Glutamatergic neuron (in vitro differentiated cells): Measurements from ENCODE around the gene MLYCD. TPM values are rescaled to one million over a fixed set of nuclear protein-coding genes. Genes with fewer than 3 reads are reported as not detected.
A peak's percentile ranks its signal among the peaks of the same experiment; 100 is the strongest.

ENCODE experiments used
- DNase-seq: peaks from one replicate; pipeline ENCODE4 v3.0.0; 2022
- H3K27ac Mint-ChIP-seq: one replicate; pipeline ENCODE4 v1.8.0; 2020; ENCODE audit warnings: mild to moderate bottlenecking, mixed read lengths, inconsistent platforms; ENCODE audit not compliant: unreplicated experiment
- H3K27me3 Mint-ChIP-seq: one replicate; pipeline ENCODE4 v1.8.0; 2020; ENCODE audit warnings: mild to moderate bottlenecking, moderate library complexity, mixed read lengths, inconsistent platforms; ENCODE audit not compliant: unreplicated experiment
- H3K36me3 Mint-ChIP-seq: one replicate; pipeline ENCODE4 v1.8.0; 2020; ENCODE audit warnings: mild to moderate bottlenecking, mixed read lengths, inconsistent platforms; ENCODE audit not compliant: unreplicated experiment
- H3K4me1 Mint-ChIP-seq: one replicate; pipeline ENCODE4 v1.8.0; 2020; ENCODE audit warnings: mild to moderate bottlenecking, low read depth, mixed read lengths, inconsistent platforms; ENCODE audit not compliant: unreplicated experiment
- H3K4me3 Mint-ChIP-seq: one replicate; pipeline ENCODE4 v1.8.0; 2020; ENCODE audit warnings: mild to moderate bottlenecking, mixed read lengths, inconsistent platforms; ENCODE audit not compliant: unreplicated experiment
- H3K9me3 Mint-ChIP-seq: one replicate; pipeline ENCODE4 v1.8.0; 2020; ENCODE audit warnings: mild to moderate bottlenecking, moderate library complexity, mixed read lengths, inconsistent platforms; ENCODE audit not compliant: unreplicated experiment
- long read RNA-seq: library from polyadenylated mRNA; unstranded; transcript quantifications from one replicate; pipeline ENCODE4 v2.0.0, GENCODE V29; 2020; ENCODE audit not compliant: unreplicated experiment
- total RNA-seq: library from RNA; stranded (reverse); fragmentation: NEBNext Ultra II Directional; extraction: Animal tissue kit (Norgen Biotek cat#: 25700); gene quantifications from one replicate; pipeline ENCODE4 v1.2.1, GENCODE V29; 2021; ENCODE audit not compliant: unreplicated experiment
- TF ChIP-seq, protein P1 (sequence below): fragments of 200-600 bp; sonication (generic); IDR thresholded peaks from one replicate; pipeline ENCODE4 v1.5.0; 2021; ENCODE audit not compliant: partially characterized antibody, unreplicated experiment

MLYCD gene
- total RNA-seq, result 9.5 TPM
- long read RNA-seq, full-length matches to known transcripts, result 13 of 14 reads
- long read RNA-seq, partial matches to known transcripts, result 0 of 14 reads
- long read RNA-seq, other reads (novel, unspliced or antisense), result 1 of 14 reads

DNA sequence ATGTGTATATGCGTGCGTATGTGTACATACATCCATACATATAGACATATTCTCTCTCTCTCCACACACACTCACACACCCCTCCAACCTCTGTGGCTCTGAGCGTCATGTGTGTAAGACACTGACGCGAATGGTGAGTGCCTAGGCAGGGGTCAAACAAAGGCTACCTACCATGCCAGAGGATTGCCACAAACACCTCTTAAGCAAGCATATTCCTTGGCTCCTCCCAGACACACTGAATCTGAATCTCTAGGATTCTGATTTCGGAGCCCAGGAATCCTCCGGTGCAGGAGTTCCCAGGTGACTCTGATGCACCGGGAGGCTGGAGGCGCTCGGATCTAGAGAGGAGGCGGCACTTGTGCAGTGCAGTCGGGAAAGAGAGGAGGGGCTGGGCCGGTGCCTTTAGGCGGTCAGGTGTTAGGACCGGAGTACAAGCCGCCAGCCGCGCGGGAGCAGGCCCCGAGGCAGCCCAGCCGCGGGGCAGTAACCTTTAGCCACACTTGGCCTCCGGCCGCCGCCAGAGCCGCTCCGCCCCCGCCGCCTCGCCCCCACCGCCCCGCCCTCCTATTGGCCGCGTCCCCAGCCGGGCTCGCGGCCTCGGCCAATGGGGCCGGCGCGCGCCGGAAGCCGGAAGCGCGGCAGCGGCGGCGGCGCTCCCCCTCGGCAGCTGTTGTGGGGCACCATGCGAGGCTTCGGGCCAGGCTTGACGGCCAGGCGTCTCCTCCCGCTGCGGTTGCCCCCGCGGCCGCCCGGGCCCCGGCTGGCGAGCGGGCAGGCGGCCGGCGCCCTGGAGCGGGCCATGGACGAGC lies at the start of gene MLYCD:
Gene MLYCD (plus strand): TSS at position 653 of the 809 bp plus-strand sequence. CDS start 30 bp downstream, at position 683.
- no peaks in the 10 kb centered on the region for H3K36me3 Mint-ChIP-seq
- H3K4me1 Mint-ChIP-seq, result peaks cover 19% of the 10 kb centered on the region
- peak within 1 kb of the TSS; percentile 95 for H3K27ac Mint-ChIP-seq
- peaks cover 6% of the 10 kb centered on the region for H3K9me3 Mint-ChIP-seq
- DNase-seq, result peak; percentile 87
- peak within 1 kb of the TSS; percentile 97 for H3K4me3 Mint-ChIP-seq
- TF ChIP-seq, protein P1, sequence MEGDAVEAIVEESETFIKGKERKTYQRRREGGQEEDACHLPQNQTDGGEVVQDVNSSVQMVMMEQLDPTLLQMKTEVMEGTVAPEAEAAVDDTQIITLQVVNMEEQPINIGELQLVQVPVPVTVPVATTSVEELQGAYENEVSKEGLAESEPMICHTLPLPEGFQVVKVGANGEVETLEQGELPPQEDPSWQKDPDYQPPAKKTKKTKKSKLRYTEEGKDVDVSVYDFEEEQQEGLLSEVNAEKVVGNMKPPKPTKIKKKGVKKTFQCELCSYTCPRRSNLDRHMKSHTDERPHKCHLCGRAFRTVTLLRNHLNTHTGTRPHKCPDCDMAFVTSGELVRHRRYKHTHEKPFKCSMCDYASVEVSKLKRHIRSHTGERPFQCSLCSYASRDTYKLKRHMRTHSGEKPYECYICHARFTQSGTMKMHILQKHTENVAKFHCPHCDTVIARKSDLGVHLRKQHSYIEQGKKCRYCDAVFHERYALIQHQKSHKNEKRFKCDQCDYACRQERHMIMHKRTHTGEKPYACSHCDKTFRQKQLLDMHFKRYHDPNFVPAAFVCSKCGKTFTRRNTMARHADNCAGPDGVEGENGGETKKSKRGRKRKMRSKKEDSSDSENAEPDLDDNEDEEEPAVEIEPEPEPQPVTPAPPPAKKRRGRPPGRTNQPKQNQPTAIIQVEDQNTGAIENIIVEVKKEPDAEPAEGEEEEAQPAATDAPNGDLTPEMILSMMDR, result no peak
- H3K27me3 Mint-ChIP-seq, result peaks cover 9% of the 10 kb centered on the region

DNA sequence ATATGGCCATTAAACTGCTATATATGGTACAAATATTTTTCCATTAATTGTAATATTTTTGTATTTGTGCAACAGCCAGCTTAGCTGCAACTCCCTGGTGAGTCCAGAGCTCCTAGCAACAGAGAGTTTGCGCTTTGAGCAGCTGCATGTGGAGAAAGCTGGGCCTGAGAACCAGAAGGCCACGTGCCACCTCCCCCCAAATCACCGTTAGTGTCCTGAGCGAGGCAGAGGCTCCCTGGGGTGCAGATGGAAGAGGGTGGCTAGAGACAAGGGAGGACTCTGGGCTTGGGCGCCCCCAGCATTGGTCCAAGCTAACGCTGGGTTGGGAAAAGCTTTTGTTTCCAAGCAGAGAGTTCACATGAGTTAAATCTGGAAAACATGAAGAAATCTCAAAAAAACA lies 49.5 kb upstream of the MLYCD start:
- H3K36me3 Mint-ChIP-seq, result no peaks in the 10 kb centered on the region
- H3K27ac Mint-ChIP-seq, result peak overlapping the region; percentile 71
- H3K4me1 Mint-ChIP-seq, result peaks cover 35% of the 10 kb centered on the region
- H3K4me3 Mint-ChIP-seq, result peak overlapping the region; percentile 39
- TF ChIP-seq, protein P1, result no peak
- H3K27me3 Mint-ChIP-seq, result peaks cover 8% of the 10 kb centered on the region
- peak; percentile 29 for DNase-seq
- peaks cover 2% of the 10 kb centered on the region for H3K9me3 Mint-ChIP-seq

DNA sequence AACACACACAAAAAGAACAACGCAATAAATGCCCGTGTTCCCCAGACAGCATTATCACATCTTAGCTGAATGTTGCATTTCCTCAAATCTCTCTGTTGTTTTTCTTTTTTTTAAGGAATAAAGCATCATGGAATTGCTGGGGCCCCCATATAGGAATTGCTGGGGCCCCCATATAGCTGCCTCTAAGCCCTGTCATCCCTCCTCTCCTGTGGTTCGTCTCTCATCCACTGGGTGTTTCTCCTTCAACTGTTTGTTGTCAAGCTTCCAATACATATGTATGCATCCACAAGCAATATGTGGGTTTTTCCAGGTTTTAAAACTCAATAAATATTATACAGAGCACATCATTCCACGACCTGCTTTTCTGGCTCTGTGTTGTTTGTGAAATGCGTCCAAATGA lies 48.0 kb upstream of the MLYCD start:
- Mint-ChIP-seq H3K4me3 (no peak overlapping the region), H3K36me3 (no peaks in the 10 kb centered on the region), H3K4me1 (peaks cover 35% of the 10 kb centered on the region), H3K27ac (no peak overlapping the region), H3K27me3 (peaks cover 8% of the 10 kb centered on the region), H3K9me3 (peaks cover 2% of the 10 kb centered on the region)
- no peak for DNase-seq
- TF ChIP-seq, protein P1, result no peak

DNA sequence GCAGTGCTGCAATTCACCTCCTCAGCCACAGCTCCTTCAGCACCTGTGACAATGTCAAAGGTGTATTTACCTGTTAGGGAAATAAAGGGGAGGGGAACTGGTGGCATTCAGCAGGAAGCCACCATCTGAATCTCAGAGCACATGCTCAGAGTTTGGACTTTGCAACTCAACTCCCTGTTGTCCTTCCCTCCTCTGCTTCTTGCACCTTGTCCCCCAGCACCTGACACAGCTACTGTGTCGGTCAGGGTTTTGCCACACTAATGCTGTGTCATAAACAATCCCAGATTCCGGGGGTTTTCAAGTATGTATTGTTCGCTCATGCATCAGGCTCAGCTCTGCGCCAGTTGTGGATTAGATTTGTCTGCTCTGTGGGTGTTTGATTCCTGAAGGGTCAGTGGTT lies 47.4 kb upstream of the MLYCD start:
- H3K9me3 Mint-ChIP-seq, result peaks cover 2% of the 10 kb centered on the region
- H3K27me3 Mint-ChIP-seq, result peaks cover 8% of the 10 kb centered on the region
- TF ChIP-seq, protein P1, result no peak
- no peaks in the 10 kb centered on the region for H3K36me3 Mint-ChIP-seq
- no peak for DNase-seq
- H3K4me3 Mint-ChIP-seq, result no peak overlapping the region
- peaks cover 38% of the 10 kb centered on the region for H3K4me1 Mint-ChIP-seq
- no peak overlapping the region for H3K27ac Mint-ChIP-seq

DNA sequence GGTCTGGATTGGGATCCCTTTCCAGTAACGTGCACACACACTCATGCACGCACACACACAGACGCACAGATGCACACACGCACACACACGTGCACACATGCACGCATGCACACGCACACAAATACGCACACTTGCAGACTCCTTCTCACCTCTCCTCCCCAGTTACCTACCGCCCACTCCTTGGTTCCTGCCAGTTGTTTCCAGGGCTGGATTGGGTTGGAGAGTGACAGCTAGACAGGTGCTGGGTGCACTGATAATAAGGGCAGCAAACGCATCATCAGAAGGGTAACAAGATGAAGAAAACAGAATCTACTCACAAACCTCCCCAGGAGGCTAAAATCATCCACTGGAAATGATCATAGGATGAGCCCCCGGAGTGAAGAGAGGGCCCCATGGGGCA lies 46.1 kb upstream of the MLYCD start:
- Mint-ChIP-seq H3K4me1 (peaks cover 33% of the 10 kb centered on the region), H3K27me3 (peaks cover 8% of the 10 kb centered on the region), H3K36me3 (no peaks in the 10 kb centered on the region), H3K9me3 (peaks cover 4% of the 10 kb centered on the region), H3K27ac (no peak overlapping the region), H3K4me3 (no peak overlapping the region)
- no peak for DNase-seq
- TF ChIP-seq, protein P1, result no peak
